Stomach smooth muscle (tissue), 2 donors: ENCODE results near the gene PTPRN2.

ENCODE experiments used
- H3K27ac ChIP-seq: one replicate; pipeline ENCODE4 v1.7.0; 2013; ENCODE audit warnings: mild to moderate bottlenecking, low read length, inconsistent platforms
- H3K27me3 ChIP-seq, 2 donors: one replicate each; pipeline ENCODE4 v1.7.0; 2013; ENCODE audit warnings: low read length in 2 of 2; ENCODE audit not compliant: insufficient read depth in 2 of 2, control insufficient read depth in 1 of 2
- H3K36me3 ChIP-seq, 2 donors: one replicate each; pipeline ENCODE4 v1.7.0; 2013; ENCODE audit warnings: low read length in 2 of 2; ENCODE audit not compliant: control insufficient read depth in 2 of 2, insufficient read depth in 2 of 2
- H3K4me1 ChIP-seq: one replicate; pipeline ENCODE4 v1.7.0; 2013; ENCODE audit warnings: low read length; ENCODE audit not compliant: control insufficient read depth, insufficient read depth
- H3K4me3 ChIP-seq, 2 donors: one replicate each; pipeline ENCODE4 v1.7.0; 2013; ENCODE audit warnings: low read length in 2 of 2
- H3K9ac ChIP-seq, 2 donors: one replicate each; pipeline ENCODE4 v1.7.0; 2013; ENCODE audit warnings: low read length in 2 of 2, mild to moderate bottlenecking in 1 of 2
- H3K9me3 ChIP-seq, 2 donors: one replicate each; pipeline ENCODE4 v1.7.0; 2013; ENCODE audit warnings: low read length in 2 of 2; ENCODE audit not compliant: control insufficient read depth in 2 of 2
- donor health status: healthy.
- donor health status: Pancreatic carcinoma.

The PTPRN2 gene

DNA sequence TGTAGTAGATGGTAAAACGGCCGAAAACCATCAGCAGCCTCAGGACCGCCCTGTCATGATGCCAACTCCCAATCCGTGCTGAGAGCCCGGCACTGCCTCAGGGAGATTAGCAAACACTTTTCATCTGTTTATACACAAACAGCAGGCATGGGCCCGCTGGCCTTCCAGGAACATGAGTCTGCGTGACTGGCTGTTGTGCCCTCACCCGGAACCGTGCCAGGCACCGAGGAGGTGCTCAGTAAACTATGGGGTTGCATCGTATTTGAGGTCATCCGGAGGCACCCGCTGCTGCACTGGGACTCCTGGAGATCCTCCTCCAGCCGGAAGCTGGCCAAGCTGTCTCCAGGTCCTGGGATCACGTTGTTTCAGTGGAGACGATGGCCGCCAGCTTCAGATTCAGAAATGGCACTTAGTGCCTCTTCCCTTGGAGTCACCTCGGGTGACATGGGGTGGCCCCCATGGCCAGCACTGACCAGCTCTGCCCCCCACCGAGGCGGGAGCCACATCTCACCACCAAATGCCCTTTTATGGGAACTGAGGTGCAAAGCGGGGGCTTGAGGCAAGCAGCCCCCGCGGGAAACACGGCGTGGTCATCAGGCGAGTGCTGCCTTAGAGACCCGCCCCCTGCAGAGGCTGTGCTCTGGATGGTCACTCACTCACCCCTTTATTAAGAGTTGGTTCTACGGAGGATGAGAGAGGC is 585.9 kb downstream of the PTPRN2 start:
- no peak overlapping the region for H3K9ac ChIP-seq
- H3K4me1 ChIP-seq: no peaks in the 10 kb centered on the region
- no peaks in the 10 kb centered on the region for H3K27me3 ChIP-seq
- H3K9me3 ChIP-seq: no peaks in the 10 kb centered on the region
- no peak overlapping the region for H3K27ac ChIP-seq
- no peaks in the 10 kb centered on the region for H3K36me3 ChIP-seq
- H3K4me3 ChIP-seq: no peak overlapping the region

DNA sequence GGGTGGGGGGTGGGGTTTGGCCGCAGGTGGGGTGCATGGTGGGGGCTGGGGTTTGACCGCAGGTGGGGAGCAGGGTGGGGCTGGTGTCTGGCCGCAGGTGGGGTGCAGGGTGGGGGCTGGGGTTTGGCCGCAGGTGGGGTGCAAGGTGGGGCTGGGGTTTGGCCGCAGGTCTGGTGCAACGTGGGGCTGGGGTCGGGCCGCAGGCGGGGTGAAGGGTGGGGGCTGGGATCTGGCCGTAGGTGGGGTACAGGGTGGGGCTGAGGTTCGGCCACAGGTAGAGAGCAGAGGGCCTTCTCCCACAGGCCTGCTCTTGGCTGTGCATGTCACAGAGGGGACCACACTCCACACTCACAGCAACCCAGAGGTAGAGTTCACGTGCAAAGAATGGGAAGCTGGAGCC is 586.6 kb downstream of the PTPRN2 start:
- no peak overlapping the region for H3K4me3 ChIP-seq
- H3K9me3 ChIP-seq: peaks cover 0 to 2% of the 10 kb centered on the region in 2 donors

GRCh38 chr7:158000160-158000559 is 587.5 kb downstream of the PTPRN2 start:
- no peaks in the 10 kb centered on the region for H3K36me3 ChIP-seq
- H3K27ac ChIP-seq: no peak overlapping the region
- peaks cover 0 to 8% of the 10 kb centered on the region in 2 donors for H3K9me3 ChIP-seq
- no peak overlapping the region for H3K4me3 ChIP-seq
- no peaks in the 10 kb centered on the region for H3K4me1 ChIP-seq
- no peaks in the 10 kb centered on the region for H3K27me3 ChIP-seq
- H3K9ac ChIP-seq: no peak overlapping the region

More for the DNA sequence above, 586.6 kb downstream of the PTPRN2 start:
- Histone ChIP-seq H3K36me3 (no peaks in the 10 kb centered on the region), H3K27ac (no peak overlapping the region), H3K4me1 (no peaks in the 10 kb centered on the region), H3K9ac (no peak overlapping the region), H3K27me3 (no peaks in the 10 kb centered on the region)

GRCh38 chr7:157998884-157999552 is 588.6 kb downstream of the PTPRN2 start:
- Histone ChIP-seq H3K36me3 (no peaks in the 10 kb centered on the region), H3K9ac (no peak overlapping the region), H3K27ac (no peak overlapping the region), H3K4me3 (no peak overlapping the region), H3K27me3 (no peaks in the 10 kb centered on the region), H3K9me3 (peaks cover 0 to 8% of the 10 kb centered on the region in 2 donors), H3K4me1 (no peaks in the 10 kb centered on the region)

DNA sequence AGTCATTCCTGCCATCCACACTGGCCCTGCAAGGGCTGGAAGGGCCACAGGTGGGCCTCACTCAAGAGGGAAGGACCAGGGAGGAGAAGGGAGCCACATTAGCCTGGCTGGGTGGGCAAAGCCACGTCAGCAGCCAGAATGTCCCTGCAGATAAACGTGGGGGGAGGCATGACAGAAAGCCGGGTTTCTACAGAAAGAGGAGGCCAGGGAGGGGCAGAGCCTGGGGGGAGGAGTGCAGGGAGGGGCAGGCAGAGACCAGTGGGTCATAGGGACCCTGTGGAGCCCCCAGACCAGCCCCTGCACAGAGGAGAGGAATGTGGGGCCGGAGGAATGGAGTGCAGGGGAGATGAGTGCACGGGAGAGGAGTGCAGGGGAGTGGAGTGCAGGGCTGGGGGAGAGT is 590.2 kb downstream of the PTPRN2 start:
- H3K4me3 ChIP-seq: no peak overlapping the region
- no peak overlapping the region for H3K9ac ChIP-seq
- no peaks in the 10 kb centered on the region for H3K27me3 ChIP-seq
- no peaks in the 10 kb centered on the region for H3K36me3 ChIP-seq
- H3K9me3 ChIP-seq: peaks cover 0 to 8% of the 10 kb centered on the region in 2 donors
- H3K27ac ChIP-seq: no peak overlapping the region
- H3K4me1 ChIP-seq: no peaks in the 10 kb centered on the region

DNA sequence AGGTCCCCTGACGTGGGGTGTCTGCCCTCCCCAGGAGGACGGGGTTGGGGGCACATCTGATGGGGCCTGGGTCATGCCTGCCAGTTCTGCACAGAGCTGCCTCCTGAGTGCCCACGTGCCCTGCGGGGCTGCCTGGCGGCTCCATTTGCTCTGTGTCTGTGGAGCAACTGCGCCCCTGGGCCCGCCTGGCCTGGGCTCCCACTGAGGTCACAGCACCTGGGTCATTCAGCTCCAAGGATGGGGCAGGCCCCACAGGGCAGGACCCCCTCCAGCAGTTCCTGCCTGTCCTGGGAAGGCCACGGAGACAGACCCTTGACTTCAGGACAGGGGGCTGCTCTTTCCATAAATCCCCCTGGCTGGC is 590.6 kb downstream of the PTPRN2 start:
- Histone ChIP-seq H3K4me3 (no peak overlapping the region), H3K27me3 (no peaks in the 10 kb centered on the region), H3K4me1 (no peaks in the 10 kb centered on the region), H3K9me3 (peaks cover 0 to 8% of the 10 kb centered on the region in 2 donors), H3K27ac (no peak overlapping the region), H3K36me3 (no peaks in the 10 kb centered on the region), H3K9ac (no peak overlapping the region)

- Histone ChIP-seq H3K4me3 (no peak overlapping the region), H3K36me3 (no peaks in the 10 kb centered on the region), H3K9ac (no peak overlapping the region), H3K9me3 (peaks cover 0 to 8% of the 10 kb centered on the region in 2 donors), H3K27me3 (no peaks in the 10 kb centered on the region), H3K27ac (no peak overlapping the region), H3K4me1 (no peaks in the 10 kb centered on the region)
Measured at GRCh38 chr7:157996359-157997079, 591.1 kb downstream of the PTPRN2 start.

GRCh38 chr7:157995815-157996214 is 591.8 kb downstream of the PTPRN2 start:
- Histone ChIP-seq H3K4me3 (no peak overlapping the region), H3K27ac (no peak overlapping the region), H3K9me3 (peaks cover 0 to 8% of the 10 kb centered on the region in 2 donors), H3K36me3 (no peaks in the 10 kb centered on the region), H3K4me1 (no peaks in the 10 kb centered on the region), H3K27me3 (no peaks in the 10 kb centered on the region), H3K9ac (no peak overlapping the region)

- peaks cover 0 to 8% of the 10 kb centered on the region in 2 donors for H3K9me3 ChIP-seq
- H3K36me3 ChIP-seq: no peaks in the 10 kb centered on the region
- no peak overlapping the region for H3K4me3 ChIP-seq
- no peaks in the 10 kb centered on the region for H3K27me3 ChIP-seq
- H3K4me1 ChIP-seq: no peaks in the 10 kb centered on the region
- no peak overlapping the region for H3K9ac ChIP-seq
- H3K27ac ChIP-seq: no peak overlapping the region
Measured at GRCh38 chr7:157994319-157994718, 593.3 kb downstream of the PTPRN2 start.

DNA sequence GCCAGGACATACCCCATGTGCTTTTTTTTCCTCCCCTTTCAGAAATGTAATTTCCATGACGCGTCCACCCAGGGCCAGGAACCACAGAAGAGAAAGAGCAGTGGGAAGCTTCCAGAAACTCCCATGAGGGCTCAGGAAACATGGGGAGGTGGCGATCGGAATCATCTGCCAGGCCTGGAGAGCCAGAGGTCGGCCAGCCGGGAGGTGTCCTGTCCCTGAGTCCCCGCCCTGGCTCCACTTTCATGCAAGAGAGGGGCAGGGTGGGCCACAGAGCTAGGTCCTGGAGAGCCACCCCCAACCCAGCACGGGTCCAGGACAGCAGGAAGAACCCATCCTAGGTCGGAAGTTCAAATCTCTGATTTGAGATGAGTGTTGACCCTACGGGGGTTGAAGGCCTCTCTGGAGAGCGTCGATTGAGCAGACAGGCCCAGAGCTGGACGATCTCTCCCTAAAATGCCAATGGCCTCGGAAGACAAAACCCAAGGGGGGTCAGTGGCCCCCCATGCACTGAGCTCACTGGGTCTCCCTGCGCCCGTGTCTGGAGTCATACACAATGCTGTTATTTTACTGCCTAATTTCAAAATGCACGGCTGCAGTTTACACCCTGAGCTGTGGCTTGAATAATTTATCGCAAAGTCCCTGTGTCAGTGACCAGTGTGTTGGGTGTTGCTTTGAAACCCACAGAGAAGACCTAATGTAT is 594.1 kb downstream of the PTPRN2 start:
- no peak overlapping the region for H3K9ac ChIP-seq
- no peak overlapping the region for H3K27ac ChIP-seq
- H3K36me3 ChIP-seq: no peaks in the 10 kb centered on the region
- no peak overlapping the region for H3K4me3 ChIP-seq
- H3K27me3 ChIP-seq: peaks cover 0 to 2% of the 10 kb centered on the region in 2 donors
- peaks cover 0 to 8% of the 10 kb centered on the region in 2 donors for H3K9me3 ChIP-seq
- no peaks in the 10 kb centered on the region for H3K4me1 ChIP-seq
